ENCODE results near the gene PITX2.

The PITX2 gene

GRCh38 chr4:110624398-110624780 is 1.5 kb upstream of the PITX2 start:
- no peak for DNase-seq (ENCODE audit: low read depth in 2 of 2)

GRCh38 chr4:110623718-110624397 is 981 bp upstream of the PITX2 start:
- DNase-seq (ENCODE audit: low read depth in 2 of 2) = no peak

GRCh38 chr4:110621839-110622751 is 782 bp downstream of the PITX2 start:
- no peak for DNase-seq (ENCODE audit: low read depth in 2 of 2)

GRCh38 chr4:110621328-110621812 is 1.5 kb downstream of the PITX2 start:
- DNase-seq (ENCODE audit: low read depth in 2 of 2) = no peak

- no peak for DNase-seq (ENCODE audit: low read depth in 2 of 2)
Measured at GRCh38 chr4:110620691-110621327, 2.1 kb downstream of the PITX2 start.

GRCh38 chr4:110620322-110620690 is 2.6 kb downstream of the PITX2 start:
- DNase-seq (ENCODE audit: low read depth in 2 of 2) = no peak

- DNase-seq (ENCODE audit: low read depth in 2 of 2) = no peak
Measured at GRCh38 chr4:110619463-110620247, 3.2 kb downstream of the PITX2 start.

- DNase-seq (ENCODE audit: low read depth in 2 of 2) = no peak
Measured at GRCh38 chr4:110618581-110619462, 4.1 kb downstream of the PITX2 start.

GRCh38 chr4:110617646-110618580 is 5.0 kb downstream of the PITX2 start:
- no peak for DNase-seq (ENCODE audit: low read depth in 2 of 2)

- DNase-seq (ENCODE audit: low read depth in 2 of 2) = no peak
Measured at GRCh38 chr4:110617075-110617640, 5.7 kb downstream of the PITX2 start.

- DNase-seq (ENCODE audit: low read depth in 2 of 2) = no peak
Measured at GRCh38 chr4:110616238-110617074, 6.4 kb downstream of the PITX2 start.

- DNase-seq (ENCODE audit: low read depth in 2 of 2) = no peak
Measured at GRCh38 chr4:110615353-110616237, 7.3 kb downstream of the PITX2 start.

- no peak for DNase-seq (ENCODE audit: low read depth in 2 of 2)
Measured at GRCh38 chr4:110614976-110615352, 7.9 kb downstream of the PITX2 start.

GRCh38 chr4:110614173-110614963 is 8.5 kb downstream of the PITX2 start:
- no peak for DNase-seq (ENCODE audit: low read depth in 2 of 2)

- no peak for DNase-seq (ENCODE audit: low read depth in 2 of 2)
Measured at GRCh38 chr4:110613745-110614144, 9.1 kb downstream of the PITX2 start.

- no peak for DNase-seq (ENCODE audit: low read depth in 2 of 2)
Measured at GRCh38 chr4:110612631-110613269, 10.1 kb downstream of the PITX2 start.
